Measurements from ENCODE around the gene ACOT11. TPM values are rescaled to one million over a fixed set of nuclear protein-coding genes. Genes with fewer than 3 reads are reported as not detected.
A peak's percentile ranks its signal among the peaks of the same experiment; 100 is the strongest.
"Not testable (repeated sequence)": the region's sequence is repeated elsewhere in the genome, so short reads cannot be mapped to it uniquely, and the experiment has no call there.

The ACOT11 gene
- total and polyA plus RNA-seq, 3 experiments from 2014 or later = 0.09 to 0.58 (median 0.37) TPM

DNA sequence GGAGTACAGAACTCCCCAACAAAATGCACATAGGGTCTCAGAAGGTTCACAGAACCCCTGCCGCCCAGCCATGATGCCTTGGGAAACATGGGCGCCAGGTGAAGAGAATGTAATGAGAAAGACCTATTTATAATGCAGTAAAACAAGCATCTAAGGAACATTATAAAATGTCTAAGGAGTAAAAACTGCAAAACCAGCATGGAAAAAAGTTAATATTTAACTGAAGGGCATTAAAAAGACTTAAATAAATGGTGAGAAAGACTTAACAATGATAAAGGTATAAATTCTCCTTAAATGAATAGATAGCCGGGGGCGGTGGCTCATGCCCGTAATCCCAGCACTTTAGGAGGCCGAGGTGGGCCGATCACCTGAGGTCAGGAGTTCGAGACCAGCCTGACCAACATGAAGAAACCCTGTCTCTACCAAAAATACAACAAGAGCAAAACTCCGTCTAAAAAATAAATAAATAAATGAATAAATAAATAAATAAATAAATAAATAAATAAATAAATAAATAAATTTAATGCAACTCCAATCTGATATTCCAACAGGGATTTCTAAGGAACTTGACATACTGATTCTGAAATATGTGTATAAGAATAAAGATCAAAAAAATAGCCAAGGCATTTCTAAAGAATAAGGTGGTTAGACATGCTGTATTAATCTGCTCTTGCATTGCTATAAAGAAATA is 27.3 kb upstream of the ACOT11 start:
- DNase-seq = no peak
- Mint-ChIP-seq H3K4me1 (no peaks in the 10 kb centered on the region), H3K9me3 (no peaks in the 10 kb centered on the region), H3K36me3 (no peaks in the 10 kb centered on the region), H3K27ac (no peak overlapping the region), H3K27me3 (peaks cover 6 to 10% of the 10 kb centered on the region in 2 donors), H3K4me3 (no peak overlapping the region)
- Histone ChIP-seq H3K4me1 (ENCODE audit: insufficient read depth, low read length) (no peaks in the 10 kb centered on the region), H3K4me3 (ENCODE audit: low read length) (no peak overlapping the region), H3K36me3 (ENCODE audit: insufficient read depth, low read length) (no peaks in the 10 kb centered on the region), H3K27ac (ENCODE audit: low read depth, low read length) (no peak overlapping the region), H3K27me3 (ENCODE audit: insufficient read depth, low read length, poor library complexity, severe bottlenecking) (no peaks in the 10 kb centered on the region), H3K9me3 (ENCODE audit: low read length) (no peaks in the 10 kb centered on the region)
- ChIA-PET CTCF (no interaction called here), POLR2A (no interaction called here)

DNA sequence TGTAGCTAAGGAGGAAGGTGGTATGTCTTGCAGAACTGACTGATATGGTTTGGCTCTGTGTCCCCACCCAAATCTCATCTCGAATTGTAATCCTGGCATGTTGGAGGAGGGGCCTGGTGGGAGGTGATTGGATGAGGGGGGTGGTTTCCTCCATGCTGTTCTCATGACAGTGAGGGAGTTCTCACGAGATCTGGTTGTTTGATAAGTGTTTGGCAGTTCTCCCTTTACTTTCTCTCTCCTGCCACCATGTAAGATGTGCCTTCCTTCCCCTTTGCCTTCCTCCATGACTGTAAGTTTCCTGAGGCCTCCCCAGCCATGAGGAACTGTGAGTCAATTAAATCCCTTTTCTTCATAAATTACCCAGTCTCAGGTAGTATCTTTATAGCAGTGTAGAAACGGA is 21.5 kb upstream of the ACOT11 start:
- H3K27me3 Mint-ChIP-seq, POLR2A ChIA-PET: not testable (repeated sequence)

DNA sequence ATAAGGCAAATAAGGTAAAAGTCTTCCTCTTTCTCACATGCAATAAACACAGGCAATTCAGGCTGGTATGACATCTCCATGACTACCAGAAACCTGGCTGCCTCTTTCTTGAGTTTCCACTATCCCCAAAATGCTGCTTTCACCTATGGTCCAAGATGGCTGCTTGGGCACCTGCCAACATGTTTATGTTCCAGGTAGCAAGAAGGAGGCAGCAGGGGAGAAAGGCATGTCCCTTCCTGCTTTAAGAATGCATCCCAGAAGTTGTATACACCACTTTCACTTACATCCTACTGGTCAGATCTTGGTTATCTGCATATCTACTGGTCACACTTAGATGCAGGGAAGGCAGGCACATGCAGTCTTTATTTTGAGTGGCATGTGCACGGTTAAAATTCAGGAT is 19.4 kb upstream of the ACOT11 start:
- H3K27me3 ChIP-seq (ENCODE audit: insufficient read depth, low read length, poor library complexity, severe bottlenecking) = no peaks in the 10 kb centered on the region
- DNase-seq = no peak
- Mint-ChIP-seq H3K27ac (no peak overlapping the region), H3K27me3 (peaks cover 3 to 8% of the 10 kb centered on the region in 2 donors), H3K36me3 (no peaks in the 10 kb centered on the region), H3K4me1 (no peaks in the 10 kb centered on the region), H3K4me3 (no peak overlapping the region), H3K9me3 (no peaks in the 10 kb centered on the region)
- no peak overlapping the region for H3K4me3 ChIP-seq (ENCODE audit: low read length)
- no peaks in the 10 kb centered on the region for H3K9me3 ChIP-seq (ENCODE audit: low read length)
- no peaks in the 10 kb centered on the region for H3K36me3 ChIP-seq (ENCODE audit: insufficient read depth, low read length)
- CTCF ChIA-PET = no interaction called here
- POLR2A ChIA-PET = no interaction called here
- no peak overlapping the region for H3K27ac ChIP-seq (ENCODE audit: low read depth, low read length)
- H3K4me1 ChIP-seq (ENCODE audit: insufficient read depth, low read length) = no peaks in the 10 kb centered on the region

More for the DNA sequence above, 21.5 kb upstream of the ACOT11 start:
- H3K4me3 Mint-ChIP-seq; H3K27ac Mint-ChIP-seq; CTCF ChIA-PET; H3K4me1 Mint-ChIP-seq; H3K36me3 Mint-ChIP-seq; H3K36me3 ChIP-seq (ENCODE audit: insufficient read depth, low read length); H3K4me1 ChIP-seq (ENCODE audit: insufficient read depth, low read length); H3K27me3 ChIP-seq (ENCODE audit: insufficient read depth, low read length, poor library complexity, severe bottlenecking); H3K27ac ChIP-seq (ENCODE audit: low read depth, low read length); H3K9me3 Mint-ChIP-seq; H3K9me3 ChIP-seq (ENCODE audit: low read length); H3K4me3 ChIP-seq (ENCODE audit: low read length); DNase-seq: not testable (repeated sequence)

GRCh38 chr1:54532033-54532432 is 16.0 kb upstream of the ACOT11 start:
- POLR2A ChIA-PET = no interaction called here
- H3K36me3 Mint-ChIP-seq = no peaks in the 10 kb centered on the region

GRCh38 chr1:54536656-54537055 is 11.4 kb upstream of the ACOT11 start:
- H3K36me3 ChIP-seq (ENCODE audit: insufficient read depth, low read length); H3K4me1 Mint-ChIP-seq; H3K4me1 ChIP-seq (ENCODE audit: insufficient read depth, low read length); H3K27ac Mint-ChIP-seq; H3K36me3 Mint-ChIP-seq; H3K4me3 Mint-ChIP-seq; CTCF ChIA-PET; H3K9me3 Mint-ChIP-seq; H3K9me3 ChIP-seq (ENCODE audit: low read length); H3K27ac ChIP-seq (ENCODE audit: low read depth, low read length); H3K4me3 ChIP-seq (ENCODE audit: low read length); DNase-seq; POLR2A ChIA-PET; H3K27me3 ChIP-seq (ENCODE audit: insufficient read depth, low read length, poor library complexity, severe bottlenecking): not testable (repeated sequence)
- peaks cover 9 to 23% of the 10 kb centered on the region in 2 donors for H3K27me3 Mint-ChIP-seq

More at GRCh38 chr1:54532033-54532432, 16.0 kb upstream of the ACOT11 start:
- Histone ChIP-seq H3K4me3 (ENCODE audit: low read length) (no peak overlapping the region), H3K27me3 (ENCODE audit: insufficient read depth, low read length, poor library complexity, severe bottlenecking) (no peaks in the 10 kb centered on the region), H3K27ac (ENCODE audit: low read depth, low read length) (no peak overlapping the region), H3K36me3 (ENCODE audit: insufficient read depth, low read length) (no peaks in the 10 kb centered on the region), H3K9me3 (ENCODE audit: low read length) (no peaks in the 10 kb centered on the region), H3K4me1 (ENCODE audit: insufficient read depth, low read length) (no peaks in the 10 kb centered on the region)
- CTCF ChIA-PET = no interaction called here
- DNase-seq = no peak
- Mint-ChIP-seq H3K27ac (no peak overlapping the region), H3K9me3 (peaks cover 0 to 2% (median 0%) of the 10 kb centered on the region in 5 donors), H3K27me3 (peaks cover 6 to 17% of the 10 kb centered on the region in 2 donors), H3K4me3 (no peak overlapping the region), H3K4me1 (no peaks in the 10 kb centered on the region)

- Mint-ChIP-seq H3K4me3 (no peak overlapping the region), H3K9me3 (peaks cover 0 to 2% (median 0%) of the 10 kb centered on the region in 5 donors), H3K27me3 (peaks cover 6 to 18% of the 10 kb centered on the region in 2 donors), H3K36me3 (no peaks in the 10 kb centered on the region), H3K4me1 (peaks cover 7 to 8% (median 8%) of the 10 kb centered on the region in 3 donors), H3K27ac (no peak overlapping the region)
- no peaks in the 10 kb centered on the region for H3K27me3 ChIP-seq (ENCODE audit: insufficient read depth, low read length, poor library complexity, severe bottlenecking)
- H3K9me3 ChIP-seq (ENCODE audit: low read length) = no peaks in the 10 kb centered on the region
- POLR2A ChIA-PET = no interaction called here
- H3K4me3 ChIP-seq (ENCODE audit: low read length) = no peak overlapping the region
- CTCF ChIA-PET = no interaction called here
- peaks cover 3% of the 10 kb centered on the region for H3K4me1 ChIP-seq (ENCODE audit: insufficient read depth, low read length)
- DNase-seq = no peak
- no peak overlapping the region for H3K27ac ChIP-seq (ENCODE audit: low read depth, low read length)
- no peaks in the 10 kb centered on the region for H3K36me3 ChIP-seq (ENCODE audit: insufficient read depth, low read length)
Observed at GRCh38 chr1:54537611-54538010, 10.4 kb upstream of the ACOT11 start.

- Histone ChIP-seq H3K4me1 (ENCODE audit: insufficient read depth, low read length) (peaks cover 7% of the 10 kb centered on the region), H3K27ac (ENCODE audit: low read depth, low read length) (no peak overlapping the region), H3K27me3 (ENCODE audit: insufficient read depth, low read length, poor library complexity, severe bottlenecking) (no peaks in the 10 kb centered on the region), H3K4me3 (ENCODE audit: low read length) (no peak overlapping the region), H3K36me3 (ENCODE audit: insufficient read depth, low read length) (no peaks in the 10 kb centered on the region), H3K9me3 (ENCODE audit: low read length) (no peaks in the 10 kb centered on the region)
- Mint-ChIP-seq H3K27me3 (peaks cover 6 to 18% of the 10 kb centered on the region in 2 donors), H3K9me3 (peaks cover 0 to 2% (median 0%) of the 10 kb centered on the region in 5 donors), H3K27ac (no peak overlapping the region), H3K4me1 (peaks cover 15 to 17% (median 15%) of the 10 kb centered on the region in 3 donors), H3K36me3 (no peaks in the 10 kb centered on the region), H3K4me3 (no peak overlapping the region)
- no peak for DNase-seq
- CTCF ChIA-PET = no interaction called here
- POLR2A ChIA-PET = no interaction called here
Observed at GRCh38 chr1:54538538-54538937, 9.5 kb upstream of the ACOT11 start.

DNA sequence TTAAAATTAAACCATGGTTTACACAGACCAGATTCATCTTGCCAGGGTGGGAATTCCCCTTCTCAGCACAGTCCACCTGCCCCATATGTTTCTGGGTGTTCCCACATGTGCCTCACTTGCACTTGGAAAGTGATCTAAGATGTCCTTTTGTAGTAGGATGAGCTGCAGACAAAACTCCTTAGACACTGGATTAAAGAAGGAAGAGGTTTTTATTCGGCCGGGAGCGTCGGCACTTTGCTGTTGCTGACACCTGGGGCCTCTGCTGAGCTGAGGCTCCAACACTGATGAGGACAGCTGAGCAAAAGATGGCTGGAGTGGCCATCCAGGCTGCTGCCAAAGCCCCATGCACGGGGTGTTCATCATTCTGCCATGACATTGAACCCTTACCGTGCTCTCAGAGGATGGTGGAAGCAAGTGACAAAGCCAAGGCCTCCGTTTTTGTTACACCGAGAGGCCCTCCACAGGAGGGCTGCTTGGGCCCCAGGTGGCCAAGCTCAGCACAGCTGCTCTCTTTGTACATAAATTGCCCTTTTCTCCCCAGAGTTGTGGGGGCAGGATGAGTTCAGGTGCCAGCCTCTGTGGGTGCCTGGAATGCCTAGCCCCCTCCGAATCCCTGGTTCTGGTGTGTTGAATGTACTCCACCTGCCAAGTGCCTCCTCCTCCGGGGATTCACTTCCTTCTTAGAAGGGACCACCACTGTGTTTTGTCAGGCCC is 7.3 kb upstream of the ACOT11 start:
- Histone ChIP-seq H3K27ac (ENCODE audit: low read depth, low read length) (no peak overlapping the region), H3K27me3 (ENCODE audit: insufficient read depth, low read length, poor library complexity, severe bottlenecking) (no peaks in the 10 kb centered on the region), H3K4me1 (ENCODE audit: insufficient read depth, low read length) (peaks cover 7% of the 10 kb centered on the region), H3K4me3 (ENCODE audit: low read length) (no peak overlapping the region), H3K36me3 (ENCODE audit: insufficient read depth, low read length) (no peaks in the 10 kb centered on the region), H3K9me3 (ENCODE audit: low read length) (no peaks in the 10 kb centered on the region)
- Mint-ChIP-seq H3K27ac (no peak overlapping the region), H3K36me3 (no peaks in the 10 kb centered on the region), H3K4me3 (peak overlapping the region in 6 of 7 donors; percentile 38 to 71 (median 53)), H3K27me3 (peaks cover 4 to 14% of the 10 kb centered on the region in 2 donors), H3K9me3 (peaks cover 0 to 2% (median 0%) of the 10 kb centered on the region in 5 donors), H3K4me1 (peaks cover 15 to 18% (median 15%) of the 10 kb centered on the region in 3 donors)
- POLR2A ChIA-PET = no interaction called here
- DNase-seq = no peak
- CTCF ChIA-PET = no interaction called here
